ENCODE measurements around the gene TRIM26.

TRIM26 gene

DNA sequence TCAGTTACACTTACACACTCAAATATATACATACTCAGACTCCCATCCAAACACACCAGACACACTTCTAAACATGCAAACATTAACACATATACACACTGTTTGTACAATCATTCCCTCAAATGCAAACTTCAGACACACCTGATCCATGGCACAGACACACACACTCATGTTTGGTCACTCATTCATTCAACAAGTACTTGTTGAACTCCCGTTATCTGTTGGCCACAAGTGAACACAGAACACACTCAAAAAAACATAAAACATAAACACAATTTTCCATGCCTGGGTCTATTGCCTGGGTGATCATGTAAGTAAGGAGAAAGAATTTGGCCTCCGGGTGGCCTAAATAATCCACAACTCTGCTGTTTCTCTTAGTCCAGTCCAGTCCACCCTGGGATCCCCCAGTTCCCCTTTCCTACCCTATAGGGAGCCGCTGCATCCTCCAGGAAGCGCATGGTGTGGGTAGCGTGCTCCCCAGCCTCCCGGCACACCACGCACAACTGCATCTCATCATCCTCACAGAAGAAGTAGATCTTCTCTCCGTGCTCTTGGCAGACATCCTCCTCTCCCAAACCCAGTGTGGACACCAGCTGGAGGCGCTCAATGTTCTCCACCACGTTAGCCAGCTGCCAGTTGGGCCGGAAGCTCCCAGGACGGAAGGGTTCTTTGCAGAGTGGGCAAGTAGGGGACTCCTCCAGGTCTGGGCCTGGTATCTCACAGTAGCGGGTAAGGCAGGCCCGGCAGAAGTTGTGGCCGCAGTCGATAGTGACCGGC lies 53.0 kb downstream of the TRIM26 start:
- Histone ChIP-seq H2AFZ (ENCODE audit: low read depth, low read length) (no peak overlapping the region), H3K9me3 (ENCODE audit: insufficient read depth, low read length, severe bottlenecking) (no peaks in the 10 kb centered on the region), H3K36me3 (ENCODE audit: insufficient read depth, low read length) (no peaks in the 10 kb centered on the region), H4K20me1 (ENCODE audit: insufficient read depth, low read length) (peaks cover 4% of the 10 kb centered on the region; the same call in 1 of the 2 replicates), H3K4me1 (ENCODE audit: insufficient read depth, low read length) (peaks cover 13% of the 10 kb centered on the region), H3K9ac (ENCODE audit: low read depth, low read length) (no peak overlapping the region), H3K4me3 (ENCODE audit: low read depth in 1 of 2, low read length in 2 of 2) (no peak overlapping the region), H3K79me2 (ENCODE audit: insufficient read depth, low read length) (no peaks in the 10 kb centered on the region), H3K27ac (ENCODE audit: low read length) (no peak overlapping the region), H3K27me3 (ENCODE audit: insufficient read depth, low read length, poor library complexity) (peaks cover 10% of the 10 kb centered on the region), H3K4me2 (ENCODE audit: insufficient read depth, low read length) (no peak overlapping the region)
- TF ChIP-seq, protein P1, sequence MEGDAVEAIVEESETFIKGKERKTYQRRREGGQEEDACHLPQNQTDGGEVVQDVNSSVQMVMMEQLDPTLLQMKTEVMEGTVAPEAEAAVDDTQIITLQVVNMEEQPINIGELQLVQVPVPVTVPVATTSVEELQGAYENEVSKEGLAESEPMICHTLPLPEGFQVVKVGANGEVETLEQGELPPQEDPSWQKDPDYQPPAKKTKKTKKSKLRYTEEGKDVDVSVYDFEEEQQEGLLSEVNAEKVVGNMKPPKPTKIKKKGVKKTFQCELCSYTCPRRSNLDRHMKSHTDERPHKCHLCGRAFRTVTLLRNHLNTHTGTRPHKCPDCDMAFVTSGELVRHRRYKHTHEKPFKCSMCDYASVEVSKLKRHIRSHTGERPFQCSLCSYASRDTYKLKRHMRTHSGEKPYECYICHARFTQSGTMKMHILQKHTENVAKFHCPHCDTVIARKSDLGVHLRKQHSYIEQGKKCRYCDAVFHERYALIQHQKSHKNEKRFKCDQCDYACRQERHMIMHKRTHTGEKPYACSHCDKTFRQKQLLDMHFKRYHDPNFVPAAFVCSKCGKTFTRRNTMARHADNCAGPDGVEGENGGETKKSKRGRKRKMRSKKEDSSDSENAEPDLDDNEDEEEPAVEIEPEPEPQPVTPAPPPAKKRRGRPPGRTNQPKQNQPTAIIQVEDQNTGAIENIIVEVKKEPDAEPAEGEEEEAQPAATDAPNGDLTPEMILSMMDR (IDR thresholded peaks at IDR 0.05; ENCODE audit: borderline replicate concordance, extremely low read depth, low read length, poor library complexity, severe bottlenecking) = no peak
- TF ChIP-seq EZH2 (IDR thresholded peaks at IDR 0.05; ENCODE audit: borderline replicate concordance, low read depth, low read length, severe bottlenecking) = no peak
- DNase-seq (no peak), ATAC-seq (ENCODE audit: insufficient read depth, low read depth) (no peak)

DNA sequence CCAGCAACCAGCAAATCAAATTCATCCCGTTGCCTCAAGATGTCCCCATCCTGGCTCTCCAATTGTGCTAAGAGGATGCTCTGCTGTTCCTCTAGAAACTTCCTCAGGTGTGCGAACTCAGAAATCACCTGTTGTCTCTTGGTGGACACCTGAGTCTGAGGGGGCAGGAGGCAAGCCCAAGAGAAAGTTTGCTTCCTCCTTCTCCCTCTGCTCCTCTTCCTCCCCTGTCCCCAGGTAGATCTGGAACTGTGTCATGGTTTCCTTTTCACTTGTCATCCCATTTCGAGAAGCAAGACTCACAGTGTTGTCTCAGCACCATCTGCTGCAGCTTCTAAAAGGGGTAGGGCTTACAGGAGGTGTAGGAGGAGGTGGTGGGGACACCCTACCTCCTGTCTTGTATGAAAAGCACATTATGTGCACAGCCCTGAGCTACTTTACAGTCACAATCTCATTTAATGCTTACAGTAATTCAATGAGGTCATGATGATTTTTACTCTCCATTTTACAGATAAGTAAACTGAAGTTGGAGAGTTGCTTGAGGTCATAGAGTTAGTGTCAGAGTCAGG lies 54.6 kb downstream of the TRIM26 start:
- DNase-seq (no peak), ATAC-seq (ENCODE audit: insufficient read depth, low read depth) (no peak)
- H3K27me3 ChIP-seq (ENCODE audit: insufficient read depth, low read length, poor library complexity) = peaks cover 14% of the 10 kb centered on the region
- TF ChIP-seq EZH2 (IDR thresholded peaks at IDR 0.05; ENCODE audit: borderline replicate concordance, low read depth, low read length, severe bottlenecking) = no peak
- TF ChIP-seq, protein P1 (IDR thresholded peaks at IDR 0.05; ENCODE audit: borderline replicate concordance, extremely low read depth, low read length, poor library complexity, severe bottlenecking) = no peak
- H3K79me2 ChIP-seq (ENCODE audit: insufficient read depth, low read length) = no peaks in the 10 kb centered on the region
- no peak overlapping the region for H3K9ac ChIP-seq (ENCODE audit: low read depth, low read length)
- H3K36me3 ChIP-seq (ENCODE audit: insufficient read depth, low read length) = no peaks in the 10 kb centered on the region
- no peaks in the 10 kb centered on the region for H3K9me3 ChIP-seq (ENCODE audit: insufficient read depth, low read length, severe bottlenecking)
- no peak overlapping the region for H3K4me3 ChIP-seq (ENCODE audit: low read depth in 1 of 2, low read length in 2 of 2)
- peaks cover 8% of the 10 kb centered on the region for H3K4me1 ChIP-seq (ENCODE audit: insufficient read depth, low read length)
- no peak overlapping the region for H2AFZ ChIP-seq (ENCODE audit: low read depth, low read length)
- peaks cover 4% of the 10 kb centered on the region for H4K20me1 ChIP-seq (ENCODE audit: insufficient read depth, low read length)
- no peak overlapping the region for H3K27ac ChIP-seq (ENCODE audit: low read length)
- H3K4me2 ChIP-seq (ENCODE audit: insufficient read depth, low read length) = no peak overlapping the region

DNA sequence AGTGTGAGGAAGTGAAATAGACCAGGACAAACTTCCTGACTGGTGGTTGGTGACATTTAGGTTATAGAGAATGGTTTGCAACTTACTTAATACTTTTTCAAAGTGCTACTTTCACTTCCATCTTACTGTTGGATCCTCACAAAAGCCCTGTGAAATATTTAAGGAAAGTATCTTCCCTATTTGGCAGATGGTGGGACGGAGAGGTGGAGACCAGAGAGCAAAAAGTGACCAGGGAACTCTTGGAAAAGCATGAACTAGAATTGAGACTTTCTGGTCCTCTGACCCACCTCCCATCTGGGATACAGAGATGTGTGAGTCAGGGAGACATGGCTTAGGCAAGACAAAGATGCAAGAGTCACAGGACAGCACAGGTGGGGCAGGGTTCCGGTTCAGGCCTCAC lies 55.2 kb downstream of the TRIM26 start:
- H3K9ac ChIP-seq (ENCODE audit: low read depth, low read length) = no peak overlapping the region
- TF ChIP-seq, protein P1 (IDR thresholded peaks at IDR 0.05; ENCODE audit: borderline replicate concordance, extremely low read depth, low read length, poor library complexity, severe bottlenecking) = no peak
- no peak for TF ChIP-seq EZH2 (IDR thresholded peaks at IDR 0.05; ENCODE audit: borderline replicate concordance, low read depth, low read length, severe bottlenecking)
- peaks cover 2% of the 10 kb centered on the region for H4K20me1 ChIP-seq (ENCODE audit: insufficient read depth, low read length)
- ATAC-seq (ENCODE audit: insufficient read depth, low read depth) (no peak), DNase-seq (no peak)
- H3K4me2 ChIP-seq (ENCODE audit: insufficient read depth, low read length) = no peak overlapping the region
- H2AFZ ChIP-seq (ENCODE audit: low read depth, low read length) = no peak overlapping the region
- peaks cover 17% of the 10 kb centered on the region for H3K27me3 ChIP-seq (ENCODE audit: insufficient read depth, low read length, poor library complexity)
- no peak overlapping the region for H3K27ac ChIP-seq (ENCODE audit: low read length)
- H3K4me3 ChIP-seq (ENCODE audit: low read depth in 1 of 2, low read length in 2 of 2) = no peak overlapping the region
- no peaks in the 10 kb centered on the region for H3K9me3 ChIP-seq (ENCODE audit: insufficient read depth, low read length, severe bottlenecking)
- peaks cover 2% of the 10 kb centered on the region for H3K4me1 ChIP-seq (ENCODE audit: insufficient read depth, low read length)
- no peaks in the 10 kb centered on the region for H3K79me2 ChIP-seq (ENCODE audit: insufficient read depth, low read length)
- H3K36me3 ChIP-seq (ENCODE audit: insufficient read depth, low read length) = no peaks in the 10 kb centered on the region

Measured in DND-41 (cell line).